SH-SY5Y (cell line): ENCODE measurements around the gene CFAP45.

Source experiments
- GATA2 ChIP-seq: IDR thresholded peaks from 2 replicates; pipeline ENCODE4 v1.6.1; 2011; ENCODE audit warnings: mild to moderate bottlenecking, low read depth, low read length
- GATA3 ChIP-seq: IDR thresholded peaks from 2 replicates; pipeline ENCODE4 v1.6.1; 2011; ENCODE audit warnings: low read depth, mild to moderate bottlenecking, low read length, moderate library complexity

CFAP45 gene

DNA sequence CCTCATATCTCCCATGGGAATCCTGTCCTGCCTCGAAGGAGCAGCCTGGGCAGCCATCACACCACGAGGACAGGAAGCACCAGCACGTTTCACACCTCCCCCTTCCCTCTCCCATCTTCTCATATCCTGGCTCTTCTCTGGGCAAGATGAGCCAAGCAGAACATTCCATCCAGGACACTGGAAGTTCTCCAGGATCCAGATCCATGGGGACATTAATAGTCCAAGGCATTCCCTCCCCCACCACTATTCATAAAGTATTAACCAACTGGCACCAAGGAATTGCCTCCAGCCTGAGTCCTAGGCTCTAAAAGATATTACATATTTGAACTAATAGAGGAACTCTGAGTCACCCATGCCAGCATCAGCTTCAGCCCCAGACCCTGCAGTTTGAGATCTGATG, 64.6 kb downstream of the CFAP45 start:
- no peak for TF ChIP-seq GATA3
- no peak for TF ChIP-seq GATA2

DNA sequence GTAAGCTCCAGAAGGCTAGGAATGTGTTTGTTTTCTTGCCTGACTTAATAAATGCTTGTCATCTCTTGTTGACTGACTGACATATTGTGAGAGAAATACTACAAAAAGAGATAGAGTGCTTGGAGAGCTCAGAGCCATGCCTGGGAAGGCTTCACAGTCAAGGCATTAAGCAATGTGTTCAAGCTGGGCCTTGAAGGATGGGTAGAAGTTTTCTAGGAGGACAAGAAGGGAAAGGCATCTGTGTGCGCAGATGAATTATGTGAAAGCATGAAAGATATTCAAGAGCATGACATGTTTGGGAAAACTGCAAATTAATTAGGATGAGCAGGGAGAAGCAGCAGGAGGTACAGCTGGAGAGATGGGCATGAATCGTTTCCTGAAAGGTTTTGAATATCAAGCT, 67.7 kb downstream of the CFAP45 start:
- TF ChIP-seq GATA2, result no peak
- no peak for TF ChIP-seq GATA3

DNA sequence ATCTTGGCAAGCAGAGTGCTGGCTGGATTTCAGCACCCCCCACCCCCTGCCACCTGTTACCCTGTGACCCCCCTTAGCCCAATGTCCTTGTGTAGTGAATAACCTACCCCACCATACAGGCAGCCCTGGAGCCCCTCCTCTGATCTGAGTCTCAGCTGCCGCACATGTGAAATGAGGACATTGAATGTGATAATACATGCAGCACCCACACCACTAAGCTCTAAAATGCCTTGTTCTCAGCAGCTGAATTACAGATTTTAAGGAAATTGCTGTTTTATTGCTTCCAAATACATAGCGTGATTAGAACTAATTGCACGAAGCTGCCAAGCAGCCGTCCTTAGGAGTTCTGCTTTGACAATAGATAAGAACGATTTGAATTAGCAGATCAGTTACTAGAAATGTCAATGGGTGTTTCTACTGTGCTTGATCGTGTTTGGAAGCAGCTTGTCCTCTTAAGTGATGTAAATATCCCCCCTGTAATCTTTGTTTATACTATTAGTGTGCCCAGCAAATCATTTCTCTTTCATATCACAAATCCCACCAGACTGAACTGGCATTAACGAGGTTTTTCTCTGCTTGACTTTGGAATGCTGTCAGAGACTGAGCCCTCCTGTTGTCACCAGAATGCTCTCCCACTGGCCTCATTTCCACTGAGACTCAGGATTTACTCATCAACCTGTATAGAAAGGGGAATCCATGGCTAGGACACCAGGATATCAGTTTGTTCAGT, 68.4 kb downstream of the CFAP45 start:
- TF ChIP-seq GATA2, result no peak
- TF ChIP-seq GATA3, result no peak

DNA sequence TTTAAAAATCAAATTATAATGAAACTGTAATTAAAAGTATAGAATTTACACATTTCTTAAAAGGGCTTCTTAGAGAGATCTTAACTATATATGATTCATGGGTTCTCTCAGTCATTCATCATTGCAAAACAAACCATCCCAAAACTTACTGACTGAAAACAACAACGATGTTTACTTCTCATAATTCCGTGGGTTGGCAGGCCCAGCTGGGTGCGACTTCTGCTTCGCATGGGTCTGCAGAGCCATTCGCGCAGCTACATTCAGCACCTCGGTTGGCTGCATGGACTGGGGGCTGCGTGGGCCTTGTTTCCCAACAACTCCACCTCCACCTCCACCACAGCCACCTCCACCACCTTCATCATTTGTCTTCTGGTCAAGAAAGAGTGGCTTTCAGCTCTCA, 69.2 kb downstream of the CFAP45 start:
- TF ChIP-seq GATA2, result no peak
- no peak for TF ChIP-seq GATA3

DNA sequence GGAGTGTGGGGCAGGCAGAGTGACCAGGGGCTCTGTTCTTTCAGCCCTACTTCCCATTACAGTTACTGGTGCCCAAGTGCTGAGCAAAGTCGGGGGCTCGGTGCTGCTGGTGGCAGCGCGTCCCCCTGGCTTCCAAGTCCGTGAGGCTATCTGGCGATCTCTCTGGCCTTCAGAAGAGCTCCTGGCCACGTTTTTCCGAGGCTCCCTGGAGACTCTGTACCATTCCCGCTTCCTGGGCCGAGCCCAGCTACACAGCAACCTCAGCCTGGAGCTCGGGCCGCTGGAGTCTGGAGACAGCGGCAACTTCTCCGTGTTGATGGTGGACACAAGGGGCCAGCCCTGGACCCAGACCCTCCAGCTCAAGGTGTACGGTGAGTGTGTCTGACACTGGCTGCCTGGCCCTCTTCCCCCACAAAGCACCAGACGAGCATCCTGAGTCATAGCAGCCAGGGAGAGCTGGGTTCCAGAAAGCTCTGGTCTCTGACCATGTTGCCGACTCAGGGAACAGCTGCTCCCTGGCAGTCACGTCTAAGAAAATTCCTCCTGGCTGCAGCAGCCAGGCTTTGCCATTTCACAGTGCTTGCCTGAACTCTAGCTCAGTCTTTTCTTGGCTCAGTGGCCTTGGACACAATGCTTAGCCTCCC, 70.0 kb downstream of the CFAP45 start:
- TF ChIP-seq GATA2 (no peak), GATA3 (no peak)

DNA sequence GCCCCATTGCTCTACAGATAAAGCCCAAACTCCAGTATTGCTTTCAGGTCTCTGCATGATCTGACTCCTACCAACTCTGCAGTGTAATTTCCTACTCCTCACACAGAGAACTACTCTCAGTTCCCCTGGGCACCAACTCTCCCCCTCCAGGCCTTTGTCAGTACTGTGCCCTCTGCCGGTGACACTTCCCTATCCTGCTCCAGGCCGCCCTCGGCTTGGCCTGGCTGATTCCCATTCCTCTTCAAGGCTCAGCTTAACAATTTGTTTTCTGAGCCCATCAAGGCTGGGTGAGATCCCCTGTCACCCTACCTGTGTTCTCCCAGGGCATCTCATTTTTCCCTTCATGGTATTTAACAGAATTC, 70.7 kb downstream of the CFAP45 start:
- TF ChIP-seq GATA2 (no peak), GATA3 (no peak)

DNA sequence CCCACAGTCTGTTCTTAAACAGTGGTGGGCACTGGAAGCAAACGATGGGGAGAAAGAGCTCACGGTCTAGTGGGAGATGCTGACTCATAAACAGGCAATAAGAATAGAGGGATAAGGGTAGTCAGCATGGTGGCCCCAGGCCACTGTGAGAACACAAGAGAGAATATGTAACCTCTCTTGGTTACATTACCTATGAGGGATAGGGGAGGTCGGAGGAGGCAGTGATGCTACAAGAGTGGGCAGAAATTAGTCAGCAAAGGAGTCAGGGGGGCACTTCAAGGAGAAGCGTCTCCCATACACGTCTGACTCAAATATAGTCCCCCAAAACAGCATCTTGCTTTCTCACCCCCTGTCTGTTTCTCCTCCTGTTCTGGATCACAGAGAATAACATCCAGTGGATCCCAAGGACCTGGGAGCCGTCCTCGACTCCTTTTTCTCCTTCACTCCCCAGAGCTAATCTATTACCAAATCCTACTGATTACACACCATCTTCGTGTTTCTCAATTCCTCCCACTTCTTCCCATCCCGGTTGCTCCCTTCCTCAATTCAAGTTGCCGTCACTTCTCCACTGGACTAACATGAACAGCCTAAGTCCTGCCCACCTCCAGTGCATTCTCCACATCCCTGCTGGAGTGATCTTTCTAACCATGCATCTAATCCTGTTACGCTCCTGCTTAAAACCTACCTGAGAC, 71.2 kb downstream of the CFAP45 start:
- TF ChIP-seq GATA3, result no peak
- TF ChIP-seq GATA2, result no peak

DNA sequence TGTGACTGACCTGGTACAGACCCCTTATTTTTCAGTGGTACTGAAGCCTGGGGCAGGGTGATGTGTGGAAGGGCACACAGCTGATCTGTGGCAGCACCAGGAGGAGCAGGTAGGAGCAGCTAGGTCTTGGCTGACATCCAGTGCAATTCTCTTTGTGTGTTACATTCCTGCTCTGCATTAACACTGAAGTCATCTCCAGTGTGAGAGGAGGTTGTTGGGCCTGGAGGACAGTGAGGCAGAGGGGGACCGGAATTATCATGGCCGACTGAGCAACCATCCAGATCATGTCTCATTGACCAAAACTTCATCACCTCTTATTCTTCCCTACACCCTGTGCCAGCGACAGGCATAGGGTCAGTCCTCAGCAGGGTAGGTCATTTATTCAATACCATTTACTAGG, 71.8 kb downstream of the CFAP45 start:
- no peak for TF ChIP-seq GATA3
- no peak for TF ChIP-seq GATA2

DNA sequence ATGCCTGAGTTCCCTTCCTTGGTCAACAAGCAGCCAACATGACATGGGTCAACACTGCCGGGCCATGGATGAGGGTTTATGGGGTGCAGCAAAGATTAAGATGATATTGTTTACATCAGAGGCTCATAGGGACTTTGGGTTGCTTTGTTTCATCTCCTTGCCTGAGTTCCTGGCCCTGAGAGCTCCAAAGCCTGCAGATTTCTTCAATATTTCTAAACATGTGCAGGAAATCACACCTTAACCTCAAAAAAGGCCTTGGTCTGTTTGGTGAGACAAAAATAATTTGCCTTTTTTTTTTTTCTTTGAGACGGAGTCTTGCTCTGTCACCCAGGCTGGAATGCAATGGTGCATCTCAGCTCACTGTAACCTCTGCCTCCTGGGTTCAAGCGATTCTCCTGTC, 72.4 kb downstream of the CFAP45 start:
- no peak for TF ChIP-seq GATA2
- TF ChIP-seq GATA3, result no peak

DNA sequence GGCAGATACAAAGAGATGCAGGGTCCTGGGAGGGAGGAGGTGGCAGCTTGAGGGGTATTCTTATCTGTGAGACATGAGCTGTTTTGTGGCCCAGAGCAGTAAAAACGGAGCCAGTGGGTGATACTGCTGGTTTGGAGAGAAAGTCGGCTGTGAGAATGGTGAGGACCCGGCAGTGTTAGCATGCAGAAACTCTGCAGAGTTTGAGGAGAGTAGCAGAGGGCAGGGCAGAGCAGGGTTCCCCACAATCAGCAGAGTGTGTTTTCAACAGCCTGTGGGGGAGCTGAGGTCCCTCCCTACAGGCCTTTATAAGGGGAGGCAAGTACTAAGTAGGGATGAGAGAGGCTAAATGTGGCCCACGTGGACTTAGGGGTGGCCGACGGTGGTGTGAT, 72.9 kb downstream of the CFAP45 start:
- no peak for TF ChIP-seq GATA3
- no peak for TF ChIP-seq GATA2

DNA sequence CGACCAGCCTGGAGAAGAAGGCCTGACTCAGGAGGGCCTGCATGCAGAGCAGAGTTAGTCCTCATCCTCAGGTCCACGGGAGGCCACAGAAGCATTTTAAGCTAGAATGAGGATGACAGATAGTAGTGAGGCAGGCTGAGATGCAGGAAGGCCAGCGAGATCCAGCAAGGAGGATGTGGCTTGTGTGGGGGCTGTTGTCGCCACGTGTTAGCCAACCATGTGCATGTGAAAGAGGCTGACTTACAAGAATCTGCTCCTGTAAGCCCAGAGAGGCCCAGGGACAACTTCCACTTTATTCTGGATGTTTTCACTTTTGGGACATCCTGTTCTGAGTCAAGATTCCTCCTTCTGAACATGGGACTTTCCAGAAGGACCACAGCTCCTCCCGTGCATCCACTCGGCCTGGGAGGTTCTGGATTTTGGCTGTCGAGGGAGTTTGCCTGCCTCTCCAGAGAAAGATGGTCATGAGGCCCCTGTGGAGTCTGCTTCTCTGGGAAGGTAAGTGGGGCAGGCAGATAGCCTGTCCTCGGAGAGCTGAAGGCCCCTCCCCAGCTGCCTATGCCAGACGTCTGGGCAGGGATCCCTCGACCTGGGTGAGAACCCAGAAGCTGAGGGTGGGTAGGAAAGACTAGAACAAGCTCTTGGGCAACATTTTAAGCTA, 73.4 kb downstream of the CFAP45 start, which contains the start of gene SLAMF8:
SLAMF8 (plus strand) TSS at position 433 of the 661 bp plus-strand sequence; CDS start at position 459, 26 bp downstream.
- no peak for TF ChIP-seq GATA2
- no peak for TF ChIP-seq GATA3

DNA sequence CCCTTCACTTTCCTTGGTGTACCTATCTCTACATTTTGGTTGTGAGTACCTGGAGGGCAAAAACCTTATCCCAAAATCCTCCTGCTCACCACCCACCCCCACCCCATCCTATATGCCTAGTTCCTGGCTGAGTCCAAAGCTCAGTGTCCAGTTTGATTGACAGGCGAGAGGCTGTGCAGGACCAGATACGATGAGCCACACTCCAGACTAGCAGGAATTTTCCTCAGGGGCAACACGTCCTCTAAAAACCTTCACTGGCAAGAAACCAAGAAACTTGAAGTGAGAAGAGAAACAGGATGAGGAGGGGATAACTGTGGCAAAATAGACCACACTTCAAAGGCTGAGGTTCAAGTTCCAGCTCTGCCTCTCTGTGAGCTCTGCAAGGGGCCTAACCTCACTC, 74.4 kb downstream of the CFAP45 start:
- TF ChIP-seq GATA3 (no peak), GATA2 (no peak)

DNA sequence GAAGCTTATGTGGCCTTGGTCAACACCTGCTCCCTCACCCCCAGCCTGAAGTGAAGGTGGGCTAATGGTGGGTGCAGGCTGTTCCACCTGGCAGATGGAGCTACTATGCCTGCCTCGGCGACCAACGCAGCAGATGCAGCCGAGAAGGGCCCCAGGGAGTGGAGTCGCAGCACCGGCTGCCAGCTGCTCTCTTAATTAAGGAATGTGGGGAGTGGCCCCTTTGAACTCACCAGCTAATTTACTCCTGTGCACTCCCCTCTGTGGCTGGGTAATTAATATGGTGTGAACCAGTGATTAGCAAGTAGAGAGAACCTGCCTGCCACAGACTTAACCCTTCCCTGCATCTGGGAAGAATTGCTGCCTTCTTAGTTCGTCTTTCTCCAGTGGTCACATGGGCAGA, 76.6 kb downstream of the CFAP45 start:
- TF ChIP-seq GATA2 (no peak), GATA3 (no peak)
